LNCAP (cell line): ENCODE measurements around the gene WNT4.

Experiments used
- TF ChIP-seq, protein P1 (sequence below): fragments of 450-650 bp; IDR thresholded peaks from 2 replicates; pipeline ENCODE4 v1.5.1; 2017; ENCODE audit warnings: mild to moderate bottlenecking

WNT4 gene

GRCh38 chr1:22112554-22112953, 30.3 kb downstream of the WNT4 start:
- TF ChIP-seq, protein P1, sequence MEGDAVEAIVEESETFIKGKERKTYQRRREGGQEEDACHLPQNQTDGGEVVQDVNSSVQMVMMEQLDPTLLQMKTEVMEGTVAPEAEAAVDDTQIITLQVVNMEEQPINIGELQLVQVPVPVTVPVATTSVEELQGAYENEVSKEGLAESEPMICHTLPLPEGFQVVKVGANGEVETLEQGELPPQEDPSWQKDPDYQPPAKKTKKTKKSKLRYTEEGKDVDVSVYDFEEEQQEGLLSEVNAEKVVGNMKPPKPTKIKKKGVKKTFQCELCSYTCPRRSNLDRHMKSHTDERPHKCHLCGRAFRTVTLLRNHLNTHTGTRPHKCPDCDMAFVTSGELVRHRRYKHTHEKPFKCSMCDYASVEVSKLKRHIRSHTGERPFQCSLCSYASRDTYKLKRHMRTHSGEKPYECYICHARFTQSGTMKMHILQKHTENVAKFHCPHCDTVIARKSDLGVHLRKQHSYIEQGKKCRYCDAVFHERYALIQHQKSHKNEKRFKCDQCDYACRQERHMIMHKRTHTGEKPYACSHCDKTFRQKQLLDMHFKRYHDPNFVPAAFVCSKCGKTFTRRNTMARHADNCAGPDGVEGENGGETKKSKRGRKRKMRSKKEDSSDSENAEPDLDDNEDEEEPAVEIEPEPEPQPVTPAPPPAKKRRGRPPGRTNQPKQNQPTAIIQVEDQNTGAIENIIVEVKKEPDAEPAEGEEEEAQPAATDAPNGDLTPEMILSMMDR = no peak

DNA sequence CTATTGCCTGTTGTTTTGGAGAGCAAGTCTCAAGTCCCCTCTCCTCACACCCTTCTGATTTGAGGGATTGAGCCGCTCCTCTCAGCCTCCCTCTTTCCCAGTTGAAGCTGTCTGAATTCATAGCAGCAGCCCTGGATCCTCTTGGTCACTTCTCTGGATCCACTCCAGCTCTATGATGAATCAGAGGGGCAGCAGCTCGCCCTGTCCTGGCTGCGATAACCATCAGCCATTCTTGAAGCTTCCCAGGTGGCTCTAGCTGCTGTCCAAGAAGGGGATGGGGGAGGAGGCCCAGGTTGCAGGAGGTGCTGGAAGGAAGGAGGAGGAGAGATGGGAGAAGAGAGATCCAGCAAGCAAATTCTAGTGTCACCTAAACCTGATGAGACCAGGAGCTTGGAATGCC, 31.3 kb downstream of the WNT4 start:
- TF ChIP-seq, protein P1 = no peak

DNA sequence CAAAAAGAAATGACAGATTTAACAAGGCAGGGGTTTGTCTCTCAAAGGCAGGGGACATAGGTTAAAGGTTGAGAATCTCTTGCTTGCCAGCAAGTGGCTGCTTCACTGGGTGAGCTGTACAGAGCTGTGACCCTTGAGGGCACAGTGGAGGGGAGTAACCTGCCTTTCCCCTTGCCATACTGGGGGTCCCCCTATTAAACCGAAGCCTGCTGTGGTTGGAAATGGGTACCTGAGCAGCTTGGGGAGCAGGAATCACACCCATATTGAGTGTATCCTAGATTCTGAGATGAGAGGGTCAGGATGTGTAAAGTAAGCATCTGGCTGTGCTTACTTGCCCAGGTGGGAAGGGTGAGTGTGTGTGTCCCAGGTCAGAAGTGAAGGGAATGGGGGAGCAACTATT, 31.8 kb downstream of the WNT4 start:
- TF ChIP-seq, protein P1 = no peak

DNA sequence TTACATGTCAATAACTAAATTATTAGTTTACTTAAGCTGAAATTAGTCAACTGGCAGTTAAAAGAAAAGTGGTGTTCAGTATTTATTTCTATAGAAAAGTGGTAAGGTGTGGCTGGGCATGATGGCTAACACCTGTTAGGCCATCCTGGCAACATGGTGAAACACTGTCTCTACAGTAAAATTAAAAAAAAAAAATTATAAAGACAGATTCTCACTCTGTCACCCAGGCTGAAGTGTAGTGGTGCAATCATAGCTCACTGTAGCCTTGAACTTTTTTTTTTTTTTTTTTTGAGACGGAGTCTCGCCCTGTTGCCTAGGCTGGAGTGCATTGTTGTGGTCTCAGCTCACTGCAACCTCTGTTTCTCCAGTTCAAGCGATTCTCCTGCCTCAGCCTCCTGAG, 32.9 kb downstream of the WNT4 start:
- TF ChIP-seq, protein P1 = no peak

- TF ChIP-seq, protein P1 = no peak
Measured at GRCh38 chr1:22108339-22109105, 34.4 kb downstream of the WNT4 start.

GRCh38 chr1:22107126-22107525, 35.8 kb downstream of the WNT4 start:
- TF ChIP-seq, protein P1 = no peak

DNA sequence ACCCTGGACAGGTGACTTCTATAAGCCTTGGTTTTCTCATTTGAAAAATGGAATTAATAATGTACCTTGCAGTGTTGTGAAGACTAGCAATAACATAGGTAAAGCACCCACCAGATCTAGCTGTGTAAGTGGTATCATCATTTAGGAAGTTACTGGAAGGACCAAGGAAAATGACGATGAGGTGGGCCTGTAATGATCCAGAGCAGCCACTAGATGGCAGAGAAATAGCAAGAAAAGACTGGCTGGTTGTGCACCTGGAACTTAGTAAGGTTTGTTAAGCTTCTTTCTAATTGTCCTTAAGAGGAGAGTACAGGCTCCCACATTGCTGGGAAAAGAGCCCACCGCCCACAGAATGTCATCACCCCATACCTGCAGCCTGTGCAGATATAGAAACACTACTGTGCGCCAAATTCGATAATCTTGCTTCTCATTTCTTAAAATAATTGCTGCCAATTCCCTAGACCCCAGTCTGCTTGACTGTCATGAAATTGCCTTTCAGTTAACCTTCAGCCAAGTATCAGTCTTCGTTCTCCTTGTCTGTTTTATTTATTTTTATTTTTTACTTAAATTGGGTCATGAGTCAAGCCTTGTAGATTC, 37.2 kb downstream of the WNT4 start:
- TF ChIP-seq, protein P1 = peak; percentile 56
